NCI-H2196 (cell line): Measurements from ENCODE around the gene ZNF549.

Experiments used
- DNase-seq: peaks from one replicate; lab custom pipeline; 2025; ENCODE audit not compliant: unreplicated experiment; lab: John Stamatoyannopoulos, UW

The ZNF549 gene

DNA sequence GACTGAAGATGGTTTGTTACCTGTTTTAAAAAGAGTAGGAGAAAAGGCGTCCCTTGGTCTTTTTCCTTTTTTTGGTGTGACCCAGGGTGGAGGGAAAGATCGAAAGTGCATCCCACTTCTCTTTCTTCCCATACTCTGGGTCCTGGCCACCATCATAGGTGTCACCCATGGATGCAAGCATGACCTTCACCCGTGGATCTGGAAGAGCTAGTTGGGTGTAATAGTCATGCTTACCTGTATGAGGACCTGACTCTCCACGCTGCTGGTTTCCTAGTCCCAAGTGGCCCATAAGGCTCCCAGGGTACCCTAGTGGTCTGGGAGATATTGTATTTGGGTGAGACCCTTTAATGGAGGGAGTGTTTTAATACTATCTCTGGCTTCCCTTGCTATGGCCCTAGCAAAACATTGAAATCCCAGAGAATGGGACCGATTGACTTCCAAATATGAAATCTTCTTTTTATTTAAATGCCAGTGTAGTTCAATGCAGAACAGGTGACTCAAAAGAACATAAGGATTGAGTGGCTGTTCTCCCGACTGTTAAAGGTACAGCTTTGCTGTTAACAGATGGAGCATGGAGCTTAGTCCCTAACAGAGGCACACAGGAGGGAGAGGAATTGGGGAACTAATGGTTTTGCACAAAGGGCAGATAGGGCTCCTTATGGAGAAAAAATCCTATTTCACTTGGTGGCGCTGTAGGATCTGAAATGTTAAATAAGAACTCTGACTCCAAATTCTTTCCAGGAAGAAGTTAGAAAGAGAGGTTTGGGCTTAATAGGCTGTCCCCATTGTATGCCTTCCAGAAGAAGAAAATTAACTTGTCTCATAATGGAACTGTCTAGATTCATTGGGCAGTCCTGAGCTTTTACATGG is 39.5 kb downstream of the ZNF549 start:
- DNase-seq = peak; percentile 7

- DNase-seq = no peak
Measured at GRCh38 chr19:57570707-57571106, 43.6 kb downstream of the ZNF549 start.

GRCh38 chr19:57572415-57572947 is 45.3 kb downstream of the ZNF549 start:
- DNase-seq = no peak

DNA sequence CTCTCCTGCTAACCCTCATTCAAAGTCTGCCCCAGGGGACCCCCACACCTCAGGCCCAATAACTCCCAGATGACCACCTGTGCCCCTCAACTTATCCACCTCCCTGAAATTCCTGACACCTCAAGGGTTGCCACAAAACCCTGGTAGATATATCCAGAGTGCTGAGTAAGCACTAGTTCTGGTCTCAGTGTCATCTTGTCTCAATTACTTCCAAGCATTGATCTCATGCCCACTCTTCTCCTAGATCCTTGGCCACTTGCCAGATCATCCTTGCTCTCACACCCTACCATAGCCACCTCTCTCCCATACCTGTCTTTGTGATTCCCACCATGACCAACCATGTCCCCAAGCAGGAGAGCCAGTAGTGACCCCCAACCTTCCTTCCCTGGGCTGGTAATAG is 49.5 kb downstream of the ZNF549 start:
- DNase-seq = no peak

DNA sequence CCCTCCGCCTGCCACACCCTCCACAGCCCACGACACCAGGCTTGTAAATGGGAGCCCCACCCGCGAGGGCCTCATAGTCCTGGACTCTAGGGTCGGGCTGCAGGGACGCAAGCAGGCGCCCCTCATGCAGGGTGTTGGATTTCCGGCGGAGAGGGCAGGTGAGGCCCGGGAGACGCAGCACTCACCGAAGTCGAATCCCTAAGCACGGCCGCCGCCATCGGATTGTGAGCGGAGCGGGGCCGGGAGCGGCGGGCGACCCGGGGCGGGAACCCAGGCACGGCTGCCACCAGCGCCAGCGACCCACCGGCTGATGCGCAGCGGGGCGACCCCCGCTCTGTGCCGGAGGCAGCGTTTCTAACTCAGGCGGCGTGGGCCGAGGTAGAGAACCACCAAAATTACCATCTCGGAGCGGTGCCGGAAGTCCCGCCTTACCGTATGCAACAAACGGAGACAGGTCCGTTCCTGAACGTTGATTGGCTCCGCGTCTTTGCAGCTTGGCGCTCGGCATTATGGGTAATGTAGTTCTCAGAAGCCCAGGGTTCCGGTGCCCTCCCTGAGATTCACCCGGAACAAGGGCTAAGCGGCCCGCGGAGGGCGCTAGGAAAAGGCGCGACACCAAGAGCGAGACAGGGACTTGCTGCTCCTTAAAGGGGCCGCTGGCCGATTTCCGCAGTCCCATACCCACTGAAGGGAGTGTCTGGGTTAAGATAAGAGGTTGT is 51.5 kb downstream of the ZNF549 start, which contains the start of gene ZNF416:
TSS of gene ZNF416 (minus strand) at position 425 of the 719 bp plus-strand sequence. CDS start at position 218, 207 bp downstream.
- peak; percentile 98 for DNase-seq

- no peak for DNase-seq
Measured at GRCh38 chr19:57583104-57583520, 56.0 kb downstream of the ZNF549 start.

- DNase-seq = peak; percentile 61
Measured at GRCh38 chr19:57583521-57584416, 56.6 kb downstream of the ZNF549 start, which contains the start of gene ZIK1. TSS of gene ZIK1 (plus strand) at chr19:57584145. CDS start at chr19:57584357, 212 bp downstream.

DNA sequence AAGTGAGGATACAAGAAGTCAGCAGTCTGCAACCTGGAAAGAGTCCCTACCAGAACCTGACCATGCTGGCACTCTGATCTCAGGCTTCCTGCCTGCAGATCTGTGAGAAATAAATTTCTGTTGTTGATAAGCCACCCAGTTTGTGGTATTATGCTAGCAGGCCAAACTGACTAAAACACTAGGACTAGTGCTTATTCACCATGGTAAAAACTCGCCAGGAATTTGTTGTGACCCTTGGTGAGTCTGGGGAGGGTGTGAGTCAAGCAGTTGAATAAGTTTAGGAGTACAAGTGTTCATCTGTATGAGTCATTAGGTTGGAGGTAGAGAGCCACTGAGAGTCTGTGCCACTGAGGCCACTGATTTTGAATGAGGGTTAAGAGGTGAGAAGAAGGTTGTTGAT is 60.4 kb downstream of the ZNF549 start:
- no peak for DNase-seq

GRCh38 chr19:57599377-57599760 is 72.2 kb downstream of the ZNF549 start:
- no peak for DNase-seq

- peak; percentile 96 for DNase-seq
Measured at GRCh38 chr19:57599761-57600383, 72.7 kb downstream of the ZNF549 start, which contains the start of gene ZNF530. TSS of gene ZNF530 (plus strand) at chr19:57599885. CDS start at chr19:57604346, 4,461 bp downstream.

GRCh38 chr19:57606931-57607330 is 79.8 kb downstream of the ZNF549 start:
- DNase-seq = no peak
